ENCODE measurements around the gene CLRN2.

Gene CLRN2

GRCh38 chr4:17514865-17515264, at the start of gene CLRN2:
Gene CLRN2 (plus strand): TSS chr4:17515165. CDS start chr4:17515267, 102 bp downstream.
- DNase-seq: no peak

DNA sequence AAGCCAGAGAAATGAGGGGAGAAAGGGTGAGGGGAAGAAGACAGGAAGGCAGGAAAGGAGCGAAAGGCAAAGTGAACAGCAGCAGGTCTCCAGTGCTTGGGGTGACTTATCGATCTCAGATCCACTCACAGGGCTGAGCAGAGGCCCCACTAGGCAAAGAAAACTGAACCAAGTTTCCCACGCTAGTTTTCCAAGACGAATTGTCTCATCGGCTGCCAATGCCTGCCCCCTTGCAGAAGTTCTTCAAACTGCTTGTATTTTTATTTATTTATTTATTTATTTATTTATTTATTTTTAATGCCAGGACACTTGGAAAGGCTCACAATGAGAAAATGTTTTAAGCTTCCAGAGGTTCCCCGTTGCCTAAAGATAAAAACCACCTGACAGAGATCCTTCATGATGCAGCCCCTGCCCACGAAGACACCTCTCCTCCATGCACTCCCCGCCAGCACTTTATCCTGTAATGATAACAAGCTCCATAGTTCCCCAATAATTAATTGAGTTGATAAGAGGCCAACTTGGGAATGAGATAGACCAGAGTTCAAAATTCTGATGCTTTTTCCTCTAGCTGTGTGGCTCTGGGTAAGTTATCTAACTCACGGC, 46.2 kb upstream of the CLRN2 start:
- DNase-seq: no peak

GRCh38 chr4:17469931-17470674, 44.9 kb upstream of the CLRN2 start:
- DNase-seq: no peak

GRCh38 chr4:17475481-17475880, 39.5 kb upstream of the CLRN2 start:
- no peak for DNase-seq

GRCh38 chr4:17476853-17477252, 38.1 kb upstream of the CLRN2 start:
- no peak for DNase-seq

- DNase-seq: no peak
Observed at GRCh38 chr4:17477774-17478472, 37.0 kb upstream of the CLRN2 start.

DNA sequence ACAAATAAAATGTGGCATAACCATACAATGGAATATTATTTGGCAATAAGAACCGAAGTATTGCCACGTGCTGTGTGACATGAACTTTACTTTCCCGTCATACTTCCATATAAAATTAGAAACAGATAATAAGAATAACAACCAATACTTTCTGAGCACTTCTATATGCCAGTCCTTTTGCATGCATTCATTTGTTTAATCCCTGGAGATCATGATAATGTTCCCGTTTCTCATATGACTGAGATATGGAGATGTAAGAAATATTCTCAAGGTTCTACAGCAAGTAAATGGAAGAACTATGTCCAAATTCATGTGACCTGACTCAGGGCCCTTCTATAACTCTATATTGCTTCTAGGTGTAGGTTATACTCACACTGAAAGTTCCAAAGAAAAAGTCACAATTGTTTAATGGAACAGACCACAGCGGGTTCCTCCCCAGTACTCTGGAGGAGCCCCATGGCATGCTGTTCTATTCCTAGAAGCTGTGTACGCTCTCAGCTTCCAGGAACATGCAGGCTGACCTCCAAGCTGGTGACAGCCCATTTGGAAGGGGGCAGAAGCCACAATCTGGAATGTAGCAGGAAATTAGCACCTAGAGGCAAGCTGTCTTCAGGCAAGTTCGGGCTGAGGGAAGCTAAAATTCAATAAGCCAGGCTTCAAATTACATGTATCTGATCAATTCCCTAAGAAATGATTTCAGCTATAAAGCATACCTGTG, 34.6 kb upstream of the CLRN2 start:
- DNase-seq: no peak

- DNase-seq: no peak
Observed at GRCh38 chr4:17480955-17481354, 34.0 kb upstream of the CLRN2 start.

- DNase-seq: no peak
Observed at GRCh38 chr4:17482716-17483115, 32.2 kb upstream of the CLRN2 start.

- no peak for DNase-seq
Observed at GRCh38 chr4:17489123-17489522, 25.8 kb upstream of the CLRN2 start.

DNA sequence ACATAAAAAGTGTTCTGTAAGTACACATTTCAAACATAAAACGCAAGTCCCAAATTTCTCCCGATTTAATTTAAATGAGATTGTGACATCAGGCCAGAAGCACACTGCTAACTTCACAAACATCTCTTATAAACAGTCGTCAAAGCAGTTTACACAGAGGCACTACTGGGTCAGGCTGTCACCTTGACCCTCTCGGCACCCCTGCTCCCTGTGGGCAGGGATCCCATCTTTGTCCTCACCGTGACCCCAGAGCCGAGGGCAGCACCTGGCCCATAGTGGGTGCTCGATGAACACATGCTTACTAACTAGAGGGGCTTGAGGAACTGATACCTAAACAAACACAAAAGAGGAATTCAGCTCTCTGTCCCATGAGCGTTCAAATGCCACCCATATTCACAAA, 25.2 kb upstream of the CLRN2 start:
- DNase-seq: no peak

GRCh38 chr4:17490575-17491059, 24.3 kb upstream of the CLRN2 start:
- no peak for DNase-seq

- no peak for DNase-seq
Observed at GRCh38 chr4:17491196-17491595, 23.8 kb upstream of the CLRN2 start.

DNA sequence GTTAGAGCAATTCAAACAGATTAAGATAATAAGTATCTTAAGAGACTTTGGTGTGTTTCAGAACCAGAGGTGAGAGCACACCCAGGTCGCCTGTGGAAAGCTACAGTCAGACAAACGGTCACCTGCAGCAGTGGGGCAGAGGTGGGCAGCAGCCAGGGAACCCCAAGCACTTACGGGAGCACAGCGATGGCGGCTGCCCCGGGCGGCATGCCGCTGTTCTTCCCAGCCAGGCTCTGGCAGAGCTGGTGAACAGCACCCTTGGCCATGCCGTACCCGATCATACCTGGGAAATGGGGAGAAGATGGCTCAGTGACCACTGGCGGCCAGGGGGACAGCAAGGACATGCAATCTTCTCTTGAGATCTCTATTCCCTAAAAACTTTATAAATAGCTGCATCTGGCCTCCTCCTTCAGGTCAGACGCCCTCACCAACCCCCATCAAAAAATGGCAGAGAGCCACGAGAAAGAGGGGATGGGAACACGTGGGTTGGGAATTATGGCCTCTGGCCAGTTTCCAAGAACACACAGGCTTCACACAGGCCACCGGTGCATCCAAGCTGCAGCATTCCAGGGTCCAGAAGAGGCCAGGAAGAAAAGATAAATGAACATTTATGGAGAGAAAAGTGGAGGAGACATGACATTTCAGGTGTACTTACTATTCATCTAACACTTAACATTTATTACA, 22.8 kb upstream of the CLRN2 start:
- DNase-seq: no peak

DNA sequence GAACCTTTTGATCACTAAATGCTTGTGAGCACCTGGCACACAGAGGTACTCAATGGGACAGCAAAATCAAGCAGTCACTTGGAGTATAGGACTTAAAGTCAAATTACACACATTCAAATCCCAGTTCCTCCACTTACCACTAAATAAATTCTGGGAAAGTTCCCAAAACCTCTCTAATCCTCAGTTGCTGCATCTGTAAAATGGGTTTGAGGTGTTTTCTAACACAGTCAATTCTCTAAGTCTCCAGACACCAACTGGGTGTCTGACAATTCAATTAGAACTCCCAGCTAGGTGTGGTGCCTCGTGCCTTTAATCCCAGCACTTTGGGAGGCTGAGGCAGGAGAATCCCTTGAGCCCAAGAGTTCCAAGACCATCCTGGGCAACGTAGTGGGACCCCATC, 22.1 kb upstream of the CLRN2 start:
- no peak for DNase-seq

DNA sequence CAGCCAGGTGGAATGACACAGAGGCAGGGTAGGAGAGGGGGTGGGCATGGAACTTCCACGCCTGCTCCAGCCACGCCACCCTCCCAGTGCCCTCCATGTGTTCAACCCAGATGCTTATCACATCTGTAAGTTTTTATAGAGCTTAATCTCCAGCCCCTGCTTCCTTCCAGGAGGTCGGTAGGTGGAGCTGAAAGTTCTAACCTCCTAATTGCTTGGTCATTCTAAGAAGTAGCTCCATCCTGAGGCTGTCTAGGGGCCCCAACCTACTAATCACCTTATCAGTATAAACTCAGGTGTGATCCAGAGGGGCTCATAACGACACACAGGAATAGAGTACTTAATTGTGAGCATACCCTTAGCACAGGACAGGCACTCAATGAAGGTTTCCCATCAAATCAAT, 21.3 kb upstream of the CLRN2 start:
- DNase-seq: no peak

DNA sequence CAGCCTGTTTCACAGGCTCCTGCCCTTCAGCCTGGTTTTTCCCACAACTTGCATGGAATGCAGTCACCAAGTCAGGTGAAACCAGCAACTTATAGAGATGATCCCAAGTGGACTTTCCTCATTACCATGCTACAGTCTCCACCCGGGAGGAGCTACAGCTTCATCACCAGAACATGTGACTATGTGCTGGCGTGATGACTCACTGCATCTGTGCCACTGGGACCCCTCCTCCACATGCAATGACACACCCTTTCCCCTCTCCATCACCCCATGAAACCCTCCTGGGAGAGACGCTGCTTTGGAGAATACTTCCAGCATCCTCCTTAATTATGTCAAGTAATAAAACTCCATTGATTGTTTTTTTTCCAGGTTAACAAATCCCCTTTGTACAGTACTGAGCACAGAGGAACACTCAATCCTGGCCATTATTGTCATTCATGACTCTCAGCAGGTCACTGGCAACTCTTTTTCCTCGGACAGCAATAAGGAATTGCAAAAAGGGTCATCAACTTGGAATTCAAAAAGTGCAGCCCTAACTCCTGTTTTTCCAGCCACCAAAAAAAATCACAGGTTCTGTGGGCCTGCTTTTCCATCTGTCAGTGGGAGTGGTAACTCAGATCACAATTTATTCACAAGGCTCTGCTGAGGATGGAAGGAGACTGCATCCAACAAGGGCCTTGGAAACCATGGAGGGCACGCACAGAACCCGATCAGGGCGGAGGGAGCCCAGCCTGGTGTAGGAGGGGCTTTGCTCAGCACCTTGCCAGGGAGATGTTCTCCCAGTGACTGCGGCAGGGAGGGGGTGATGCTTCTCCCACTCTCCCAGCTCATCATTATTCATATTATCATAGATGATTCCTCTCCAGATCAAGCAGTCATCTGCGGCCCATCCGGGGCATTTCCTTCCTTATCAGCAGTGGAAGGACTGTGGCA, 20.4 kb upstream of the CLRN2 start:
- peak; percentile 23 for DNase-seq

DNA sequence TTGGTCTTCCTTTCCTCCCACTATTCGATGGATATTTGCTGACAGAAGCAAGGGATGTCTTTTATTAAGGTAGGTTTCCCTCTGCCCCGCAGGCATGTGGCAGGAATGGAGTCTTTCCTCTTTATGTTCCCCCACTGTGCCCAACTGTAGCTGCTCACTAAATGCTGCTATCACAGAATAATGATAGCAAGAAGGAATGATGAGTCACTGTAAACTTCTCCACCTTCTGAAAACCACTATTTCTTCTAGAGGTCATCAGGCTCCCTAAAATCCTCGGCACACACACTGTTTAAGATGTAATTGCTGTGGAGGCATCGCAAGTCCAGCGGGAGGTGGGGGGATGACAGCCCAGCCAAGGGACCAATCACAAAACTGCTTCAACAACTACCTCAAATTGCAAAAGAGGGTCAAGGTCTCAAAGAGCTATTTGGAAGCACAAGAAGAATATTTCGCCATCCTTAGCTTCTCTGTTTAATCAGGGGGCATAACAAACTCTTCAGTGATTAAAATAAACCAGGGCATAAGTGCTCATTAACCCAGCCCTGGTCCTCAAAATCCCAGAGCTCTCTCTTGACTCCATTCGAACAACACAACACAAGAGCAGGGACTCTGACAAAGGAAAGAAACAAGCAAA, 17.0 kb upstream of the CLRN2 start:
- no peak for DNase-seq

- DNase-seq: no peak
Observed at GRCh38 chr4:17500574-17500973, 14.4 kb upstream of the CLRN2 start.

DNA sequence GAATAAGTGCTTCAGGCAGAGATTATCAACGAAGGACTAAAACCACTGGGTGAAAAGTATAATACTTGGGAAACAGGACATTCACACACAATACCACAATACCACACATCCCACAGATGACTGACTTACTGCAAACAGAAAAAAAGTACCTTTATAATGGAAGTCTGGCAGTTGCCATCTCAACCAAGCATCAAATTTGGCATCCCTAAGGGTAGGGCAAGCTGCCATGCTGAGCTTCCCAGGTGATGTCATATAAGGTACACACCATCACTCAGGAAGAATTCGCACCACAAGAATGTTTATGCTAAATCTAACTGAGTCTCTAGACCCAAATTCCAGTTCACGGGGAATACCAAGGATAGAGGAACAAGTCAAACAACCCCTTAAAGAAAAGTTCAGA, 12.2 kb upstream of the CLRN2 start:
- no peak for DNase-seq

GRCh38 chr4:17504081-17504480, 10.9 kb upstream of the CLRN2 start:
- DNase-seq: no peak

Data from activated CD4-positive, alpha-beta T cell treated with anti-CD3 and anti-CD28 coated beads, Interleukin-2, amount 50 U/mL, for 16 hours (primary cell).